Stimulated activated CD8-positive, alpha-beta memory T cell treated with anti-CD3 and anti-CD28 coated beads, Interleukin-7, amount 100 ng/mL, for 48 hours (primary cell): ENCODE results near the gene PTPRD.

Experiments used
- DNase-seq, 2 donors: peaks; one replicate each; pipeline ENCODE4 v3.0.0-alpha.2; 2020; ENCODE audit warnings: low read depth in 1 of 2; ENCODE audit errors: extremely low read depth in 1 of 2

The PTPRD gene

DNA sequence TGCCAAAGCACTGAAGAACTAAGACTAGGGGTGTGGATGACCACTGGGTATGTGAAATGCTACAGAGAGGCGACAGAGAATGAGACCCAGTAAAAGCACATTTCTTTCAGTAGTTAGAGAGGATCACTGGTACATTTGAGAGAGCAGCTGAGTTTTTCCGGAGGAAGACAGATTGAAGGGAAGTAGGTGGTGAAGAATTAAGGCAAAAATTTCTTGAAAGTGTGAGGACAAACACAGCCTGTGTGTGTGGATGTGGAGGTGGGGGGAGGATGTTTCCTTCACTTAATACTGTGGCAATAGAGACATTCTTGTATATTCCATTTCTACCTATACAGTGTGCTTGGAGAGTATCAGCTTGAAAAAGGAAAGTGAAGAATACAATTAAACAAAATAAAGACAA lies 1942.1 kb downstream of the PTPRD start:
- DNase-seq: no peak

DNA sequence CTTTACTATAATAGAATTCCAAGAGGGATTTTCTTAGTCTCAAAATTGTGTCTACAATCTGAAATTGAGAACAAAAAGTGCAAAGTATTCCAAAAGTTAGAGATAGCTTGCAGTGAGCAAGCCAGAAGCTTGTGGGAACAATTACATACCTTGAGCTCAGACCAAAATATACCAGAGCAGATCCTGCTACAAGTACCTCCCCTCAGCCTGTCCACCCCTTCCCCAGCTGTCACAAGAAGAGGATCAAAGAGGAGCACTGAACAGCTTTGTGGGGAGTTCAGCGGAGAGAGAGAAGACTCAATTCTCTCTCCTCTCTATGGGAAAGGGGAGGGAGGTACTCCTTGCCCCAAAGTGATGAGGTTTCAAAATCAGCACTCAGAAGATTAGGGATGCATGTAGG lies 1944.1 kb downstream of the PTPRD start:
- DNase-seq: no peak

DNA sequence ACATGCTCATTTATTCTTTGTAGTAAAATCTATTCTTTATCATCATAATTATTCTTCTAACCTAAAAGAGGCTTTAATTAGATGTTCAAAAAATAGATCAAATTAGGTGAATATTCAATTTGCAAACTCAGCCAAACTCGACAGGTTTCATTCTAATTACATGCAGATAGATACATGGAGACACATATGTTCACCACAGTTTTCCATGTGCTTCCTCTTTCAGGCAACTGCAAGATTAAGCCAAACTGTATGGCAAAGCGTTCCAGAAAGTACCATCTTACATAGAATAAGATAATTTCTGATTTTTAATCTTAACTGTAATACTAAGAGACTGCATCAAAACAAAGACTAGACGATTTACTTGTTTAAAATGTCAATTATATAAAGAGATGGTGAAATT lies 1944.6 kb downstream of the PTPRD start:
- DNase-seq: no peak

DNA sequence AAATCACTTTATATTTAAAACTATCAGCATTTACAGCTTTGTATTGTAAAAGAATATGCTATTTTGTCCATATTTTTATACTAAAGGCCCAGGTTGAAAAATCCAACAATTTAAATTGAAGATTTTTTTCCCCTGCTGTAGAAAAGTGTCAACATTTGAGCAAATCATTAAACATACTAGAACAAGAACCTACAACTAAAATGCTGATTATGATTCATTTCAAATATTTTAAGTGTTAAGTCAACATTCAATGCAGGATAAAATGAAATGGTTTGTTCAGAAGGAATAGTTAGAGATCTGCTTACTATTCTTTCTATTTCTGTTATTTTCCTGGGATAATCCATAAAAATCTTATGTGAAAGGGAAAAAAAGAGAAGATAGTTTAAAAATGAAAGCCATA lies 1946.7 kb downstream of the PTPRD start:
- no peak for DNase-seq

GRCh38 chr9:8660383-8660782 lies 1952.4 kb downstream of the PTPRD start:
- no peak for DNase-seq

DNA sequence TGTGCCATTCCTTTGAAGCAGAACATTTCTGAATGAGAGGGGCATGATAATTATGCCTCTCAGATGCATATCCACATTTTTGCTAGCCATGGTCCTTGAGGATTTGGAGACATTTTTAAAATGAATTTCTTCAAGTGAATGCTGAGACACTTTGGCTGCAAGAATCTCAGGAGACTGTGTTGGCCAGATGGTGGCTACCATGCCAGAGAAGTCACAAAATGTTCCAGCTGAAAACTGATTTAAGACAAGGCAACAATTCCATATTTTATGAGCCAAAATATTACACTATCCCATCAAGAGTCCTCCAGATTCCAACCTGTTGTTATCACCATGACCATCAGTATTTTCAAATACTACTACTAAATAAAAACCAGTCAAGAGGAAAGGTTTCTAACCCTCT lies 1953.7 kb downstream of the PTPRD start:
- DNase-seq: no peak

- no peak for DNase-seq
Measured at GRCh38 chr9:8655071-8655470, 1957.7 kb downstream of the PTPRD start.

- DNase-seq: no peak
Measured at GRCh38 chr9:8653855-8654254, 1958.9 kb downstream of the PTPRD start.

DNA sequence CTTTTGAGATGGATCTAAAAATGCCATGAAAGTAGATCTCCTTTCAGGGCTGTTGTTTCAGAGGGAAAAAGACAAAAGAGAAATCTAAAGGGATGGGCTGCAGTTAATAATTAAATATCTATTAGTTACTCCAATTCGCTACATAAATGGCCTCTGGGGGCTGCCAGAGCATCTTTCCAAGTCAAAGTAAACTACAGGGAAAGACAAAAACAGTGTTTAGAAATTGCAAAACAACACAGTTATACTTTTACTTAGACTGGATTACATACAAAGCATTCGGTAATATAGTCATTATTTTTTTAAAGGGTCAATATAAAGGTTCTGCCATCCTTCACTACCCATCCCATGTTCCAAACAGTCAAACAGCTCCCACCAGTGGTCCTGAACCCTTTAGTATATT lies 1959.7 kb downstream of the PTPRD start:
- DNase-seq: no peak

DNA sequence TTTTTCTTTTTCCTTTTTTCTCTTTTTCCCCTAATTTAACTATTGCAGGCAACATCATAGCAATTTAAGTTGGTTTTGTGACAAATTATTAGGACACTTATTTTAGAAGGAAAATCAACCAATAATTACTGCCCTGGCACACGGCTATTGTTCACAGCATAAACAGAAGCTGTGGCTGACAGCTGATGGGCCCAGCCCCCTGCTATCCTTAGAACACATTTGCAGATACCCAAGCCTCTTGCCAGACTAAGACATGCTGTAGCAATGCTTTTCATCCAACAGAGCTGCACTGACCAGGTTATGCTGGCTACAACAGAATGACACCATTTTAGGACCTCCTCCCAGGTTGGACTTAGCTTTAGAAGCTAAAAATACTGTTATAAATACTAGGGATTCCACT lies 1960.5 kb downstream of the PTPRD start:
- DNase-seq: no peak

GRCh38 chr9:8651846-8652215 lies 1961.0 kb downstream of the PTPRD start:
- DNase-seq: no peak

- DNase-seq: no peak
Measured at GRCh38 chr9:8651070-8651845, 1961.5 kb downstream of the PTPRD start.

- no peak for DNase-seq
Measured at GRCh38 chr9:8649807-8650206, 1963.0 kb downstream of the PTPRD start.

DNA sequence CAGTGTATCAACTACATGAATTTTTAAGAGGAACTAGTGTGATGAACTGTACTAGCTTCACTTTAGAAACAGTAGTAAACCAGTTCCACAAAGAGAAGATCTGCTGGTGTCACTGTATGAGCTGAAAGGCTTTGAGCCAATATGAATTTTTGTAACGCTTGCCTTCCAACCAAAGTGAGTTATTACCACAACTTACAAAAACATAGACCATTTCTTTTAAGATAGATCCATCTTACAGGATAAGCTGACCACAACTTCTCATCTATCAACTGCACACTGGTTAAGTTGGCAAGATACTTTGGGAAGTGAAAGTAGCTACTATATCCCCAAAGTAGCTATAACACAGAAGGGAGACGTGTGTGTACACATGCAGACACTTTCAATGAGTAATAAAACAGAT lies 1963.6 kb downstream of the PTPRD start:
- no peak for DNase-seq

DNA sequence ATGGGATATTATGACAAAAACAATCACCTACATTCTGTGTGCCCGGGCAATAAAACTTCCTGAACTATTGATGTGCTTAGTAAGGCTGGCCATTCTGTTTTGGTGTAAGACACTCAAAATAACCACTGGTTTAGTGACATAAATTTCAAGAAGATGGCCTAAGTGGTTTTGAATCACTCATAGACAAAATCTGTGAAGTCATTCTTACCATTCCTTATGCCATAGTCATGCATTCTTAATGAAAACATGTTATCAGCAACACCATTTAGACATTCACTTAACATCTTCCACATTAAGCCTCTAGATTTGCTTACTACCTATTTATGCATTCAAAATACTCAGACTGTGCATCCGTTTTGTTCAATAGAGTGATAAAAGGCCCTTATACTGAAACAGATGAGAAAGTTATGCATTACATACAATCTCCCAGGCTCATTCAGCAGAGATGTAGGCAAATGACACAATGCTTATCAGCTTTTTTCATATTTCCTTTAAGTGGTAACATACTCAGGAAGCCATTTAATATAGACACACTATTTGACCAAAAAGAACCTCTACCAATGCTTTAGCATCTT lies 1964.4 kb downstream of the PTPRD start:
- DNase-seq: no peak

DNA sequence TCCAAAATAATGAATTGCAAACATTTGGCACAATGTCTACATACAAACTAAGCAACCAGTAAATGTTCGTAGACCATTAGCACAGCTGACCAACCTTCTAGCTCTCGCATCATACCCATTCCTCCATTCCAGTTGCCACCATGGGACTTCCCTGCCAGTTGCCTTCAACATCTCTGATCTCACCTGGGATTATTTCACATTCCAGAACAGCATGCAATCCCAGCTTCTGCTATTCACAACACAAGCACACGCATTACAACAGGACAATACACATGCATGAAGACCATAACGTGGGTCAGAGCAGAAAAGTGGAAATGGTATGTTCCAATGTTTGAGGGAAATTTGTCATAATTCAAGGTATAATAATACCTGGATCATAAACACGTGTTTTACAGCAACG lies 1965.0 kb downstream of the PTPRD start:
- DNase-seq: no peak

DNA sequence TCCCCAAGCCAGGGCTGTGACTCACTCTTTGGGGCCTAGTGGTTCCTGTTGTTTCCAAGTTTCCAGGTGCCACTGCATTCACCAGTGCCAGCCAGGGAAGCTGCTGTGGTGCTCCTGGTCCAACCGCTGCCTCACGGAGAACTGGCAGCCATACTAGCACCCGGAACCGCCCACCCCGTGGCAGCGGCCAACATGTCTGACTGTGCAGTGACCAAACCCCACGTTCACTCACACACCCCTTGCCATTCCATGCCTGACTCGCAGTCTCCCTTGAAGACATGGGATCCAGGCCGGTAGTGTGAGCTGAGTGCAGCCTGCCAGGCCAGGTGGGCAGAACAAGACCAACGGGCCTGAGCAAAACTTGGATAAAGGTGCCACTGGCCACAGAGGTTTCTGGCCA lies 1968.2 kb downstream of the PTPRD start:
- DNase-seq: no peak

GRCh38 chr9:8643896-8644295 lies 1968.9 kb downstream of the PTPRD start:
- DNase-seq: no peak

- DNase-seq: no peak
Measured at GRCh38 chr9:8643464-8643863, 1969.3 kb downstream of the PTPRD start.

GRCh38 chr9:8640761-8641160 lies 1972.0 kb downstream of the PTPRD start:
- DNase-seq: no peak

DNA sequence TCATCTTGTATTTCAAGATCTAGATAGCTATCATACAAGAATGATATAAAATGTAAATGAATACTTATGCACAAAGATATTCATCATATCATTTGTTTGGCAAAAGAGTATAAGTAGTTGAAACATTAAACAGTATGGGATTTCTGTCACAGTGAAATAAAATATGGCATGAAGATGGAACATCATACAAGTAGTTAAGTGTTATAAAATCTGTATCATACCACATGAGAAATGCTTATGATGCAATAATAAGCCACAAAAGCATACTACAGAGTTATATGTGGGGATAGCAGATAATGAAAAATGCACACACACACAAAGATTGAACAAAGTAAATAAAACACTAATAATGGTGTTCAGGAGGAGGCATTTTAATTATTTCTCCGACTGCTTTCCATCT lies 1975.2 kb downstream of the PTPRD start:
- no peak for DNase-seq

GRCh38 chr9:8633784-8634183 lies 1979.0 kb downstream of the PTPRD start:
- DNase-seq: no peak

DNA sequence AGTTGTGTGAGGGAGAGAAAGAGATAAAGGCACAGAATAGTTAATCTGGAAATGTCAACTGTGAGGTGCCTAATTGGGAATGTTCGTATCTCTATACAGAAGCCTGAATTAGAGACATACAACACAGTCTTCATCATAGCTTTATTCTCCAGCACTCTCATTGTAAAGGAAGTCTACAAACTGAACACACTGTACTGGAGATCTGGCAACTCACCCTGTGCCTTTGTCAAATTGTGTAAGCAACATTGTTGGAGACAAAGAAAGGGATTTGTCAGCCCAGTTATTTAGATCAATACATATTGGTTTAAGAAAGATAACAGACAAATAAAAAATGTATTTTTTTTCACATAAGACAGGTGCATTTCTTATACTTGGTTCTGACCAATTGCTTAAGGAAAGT lies 1980.3 kb downstream of the PTPRD start:
- no peak for DNase-seq
